ENCODE measurements around the gene PTCD1. TPM values are rescaled to one million over a fixed set of nuclear protein-coding genes. Genes with fewer than 3 reads are reported as not detected.

The PTCD1 gene
- total RNA-seq, 1 donor from 2014 or later, result 6.8 TPM

Other genes starting within 250 kb of the PTCD1 start
- gene KPNA7, start 230.7 kb downstream of the PTCD1 start, total RNA-seq, result not detected in 2 replicates
- gene MYH16, start 166.0 kb downstream of the PTCD1 start, total RNA-seq, result 0.19 TPM in 1 of 2 replicates, not detected in the other
- 210 and 276 TPM in 2 replicates for gene ARPC1A, start 112.9 kb downstream of the PTCD1 start, total RNA-seq
- 464 and 901 TPM in 2 replicates for gene ARPC1B, start 64.1 kb downstream of the PTCD1 start, total RNA-seq
- 52.9 and 74.3 TPM in 2 replicates for gene PDAP1, start 30.2 kb downstream of the PTCD1 start, total RNA-seq
- 76.4 and 86.7 TPM in 2 replicates for gene BUD31, start 29.8 kb downstream of the PTCD1 start, total RNA-seq
- gene CPSF4, start 145 bp upstream of the PTCD1 start, total RNA-seq, result 24.7 and 28.1 TPM in 2 replicates
- gene ATP5MF, start 27.4 kb upstream of the PTCD1 start, total RNA-seq, result 230 and 561 TPM in 2 replicates
- 4.7 and 6.1 TPM in 2 replicates for gene ZNF789, start 34.1 kb upstream of the PTCD1 start, total RNA-seq
- gene ZNF394, start 61.5 kb upstream of the PTCD1 start, total RNA-seq, result 26.0 and 41.7 TPM in 2 replicates
- 11.2 and 15.2 TPM in 2 replicates for gene ZKSCAN5, start 65.9 kb upstream of the PTCD1 start, total RNA-seq
- gene FAM200A, start 113.3 kb upstream of the PTCD1 start, total RNA-seq, result 6.1 TPM in 2 replicates
- 10.0 and 10.9 TPM in 2 replicates for gene ZNF655, start 119.8 kb upstream of the PTCD1 start, total RNA-seq
- 0.09 and 0.17 TPM in 2 replicates for gene TMEM225B, start 159.5 kb upstream of the PTCD1 start, total RNA-seq
- 14.8 and 17.9 TPM in 2 replicates for gene ZSCAN25, start 178.1 kb upstream of the PTCD1 start, total RNA-seq
- not detected in 2 replicates for gene CYP3A5, start 241.2 kb upstream of the PTCD1 start, total RNA-seq

All from dermis blood vessel endothelial cell (primary cell).